MG63 (cell line): ENCODE data around the gene PSTPIP1. TPM values are rescaled to one million over a fixed set of nuclear protein-coding genes. Genes with fewer than 3 reads are reported as not detected.

Experiments used
- DNase-seq: peaks from one replicate; pipeline ENCODE4 v3.0.0-alpha.2; 2020
- H3K27me3 ChIP-seq: fragments of 250-450 bp; sonication (Bioruptor Pico); 2 replicates; pipeline ENCODE4 v1.5.1; 2020; ENCODE audit warnings: mild to moderate bottlenecking, moderate library complexity
- H3K36me3 ChIP-seq: fragments of 250-450 bp; sonication (Bioruptor Pico); 2 replicates; pipeline ENCODE4 v1.5.1; 2020; ENCODE audit warnings: mild to moderate bottlenecking, moderate library complexity
- H3K4me3 ChIP-seq: fragments of 250-450 bp; sonication (Bioruptor Pico); 2 replicates; pipeline ENCODE4 v1.5.1; 2020; ENCODE audit warnings: mild to moderate bottlenecking, moderate library complexity
- H3K9me3 ChIP-seq: fragments of 250-450 bp; sonication (Bioruptor Pico); 2 replicates; pipeline ENCODE4 v1.5.1; 2020; ENCODE audit warnings: mild to moderate bottlenecking, moderate library complexity
- total RNA-seq: library from RNA; depleted of rRNA; stranded (reverse); fragments of >200 nt; shearing (Covaris generic); gene quantifications from 2 replicates; pipeline ENCODE4 v1.2.3, GENCODE V29; 2014; ENCODE audit warnings: low replicate concordance

Gene PSTPIP1
- total RNA-seq, 1 experiment from 2014 or later = not detected

DNA sequence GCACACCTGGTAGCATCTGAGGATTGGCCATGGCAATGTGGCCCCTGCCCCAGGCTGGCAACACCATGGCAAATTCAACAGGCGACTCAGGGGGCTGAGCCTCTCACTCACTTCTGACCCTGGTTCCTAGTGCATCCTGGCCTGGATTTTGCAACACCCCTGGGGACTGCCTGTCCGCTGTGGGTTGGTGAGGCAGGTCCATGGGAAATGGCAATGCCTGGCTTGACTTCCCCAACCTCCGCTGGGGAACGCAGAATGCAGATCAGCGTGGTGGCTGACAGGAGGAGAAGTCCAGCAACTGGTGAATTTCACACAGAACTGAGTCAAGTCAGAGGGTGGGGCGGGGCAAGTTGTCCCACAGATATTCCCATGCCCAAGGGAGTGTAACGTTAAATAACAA is 3.9 kb upstream of the PSTPIP1 start:
- no peaks in the 10 kb centered on the region for H3K36me3 ChIP-seq
- no peaks in the 10 kb centered on the region for H3K27me3 ChIP-seq
- no peak overlapping the region for H3K4me3 ChIP-seq
- no peaks in the 10 kb centered on the region for H3K9me3 ChIP-seq
- DNase-seq = no peak

DNA sequence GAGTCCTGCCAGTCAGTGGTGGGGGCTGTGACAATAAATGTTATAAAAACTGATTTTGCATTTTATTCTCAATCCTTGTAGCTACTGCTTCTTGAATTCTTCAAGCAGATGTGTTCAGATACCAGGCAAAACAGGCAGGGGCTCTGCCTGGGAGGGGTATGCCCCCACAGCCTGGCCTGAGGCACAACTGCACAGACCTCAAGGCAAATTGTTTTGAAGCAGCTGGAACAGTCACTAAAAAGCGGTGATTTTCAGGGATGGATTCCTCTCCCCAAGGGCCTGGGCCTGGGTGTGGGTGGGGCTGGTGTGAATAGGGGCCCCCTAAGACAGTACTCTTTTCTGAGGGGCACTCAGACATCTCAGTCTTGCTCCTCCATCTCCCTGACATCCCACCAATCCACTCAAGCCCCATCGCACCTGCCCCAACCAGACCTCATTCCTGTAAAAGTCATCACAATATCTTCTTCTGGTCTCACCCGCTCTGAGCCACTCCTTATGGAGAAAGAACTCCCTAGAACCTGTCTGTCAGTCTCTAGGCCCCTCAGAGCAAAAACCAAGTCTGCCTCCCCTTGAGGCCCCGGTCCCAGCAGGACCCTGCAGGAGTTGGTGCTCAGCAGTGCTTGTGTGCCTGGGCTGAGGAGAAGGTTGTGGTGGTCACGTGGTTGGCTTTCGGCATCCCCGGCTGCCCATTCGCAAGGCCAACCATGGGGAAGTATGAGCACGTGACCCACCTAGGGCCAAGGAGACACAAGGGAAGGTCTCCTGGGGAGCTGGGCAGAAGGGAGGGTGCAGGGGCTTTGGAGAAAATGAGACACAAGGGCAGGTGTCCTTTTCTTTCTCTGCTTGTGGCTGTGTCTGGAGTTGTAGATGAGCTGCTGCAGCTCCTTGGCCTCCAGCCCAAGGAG is 2.9 kb upstream of the PSTPIP1 start:
- H3K36me3 ChIP-seq = no peaks in the 10 kb centered on the region
- no peaks in the 10 kb centered on the region for H3K9me3 ChIP-seq
- H3K4me3 ChIP-seq = no peak overlapping the region
- no peak for DNase-seq
- H3K27me3 ChIP-seq = no peaks in the 10 kb centered on the region

DNA sequence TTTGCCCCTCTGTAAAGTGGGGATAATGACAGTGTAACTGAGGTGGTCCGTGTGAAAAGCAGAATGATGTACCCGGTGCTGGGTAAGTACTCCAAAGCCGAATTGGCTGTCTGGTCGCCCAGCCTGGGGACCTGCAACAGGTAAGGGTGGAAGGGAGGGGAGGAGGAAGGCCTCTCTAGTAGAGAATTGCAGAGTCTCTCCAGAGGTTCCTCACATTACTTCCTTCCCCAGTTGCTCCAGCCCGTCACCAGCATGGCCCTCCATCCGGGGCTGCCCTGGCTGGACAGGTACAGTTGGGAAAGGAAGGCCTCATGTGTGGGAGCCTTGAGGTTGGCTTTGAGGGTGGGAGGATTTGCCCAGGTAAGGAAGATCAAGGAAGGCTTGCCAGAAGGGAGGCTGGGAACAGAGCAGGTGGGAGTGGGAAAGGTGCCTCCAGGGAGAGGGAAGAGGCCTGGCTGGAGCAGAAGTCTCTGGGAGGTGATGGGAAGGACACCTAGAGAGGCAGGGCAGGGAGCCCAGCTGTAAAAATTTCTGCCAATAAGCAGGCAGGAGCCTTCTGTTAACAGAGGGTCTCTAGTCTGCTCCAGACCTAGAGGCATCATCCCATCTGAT is 1.7 kb upstream of the PSTPIP1 start:
- no peak for DNase-seq
- Histone ChIP-seq H3K4me3 (no peak overlapping the region), H3K9me3 (no peaks in the 10 kb centered on the region), H3K27me3 (no peaks in the 10 kb centered on the region), H3K36me3 (no peaks in the 10 kb centered on the region)

DNA sequence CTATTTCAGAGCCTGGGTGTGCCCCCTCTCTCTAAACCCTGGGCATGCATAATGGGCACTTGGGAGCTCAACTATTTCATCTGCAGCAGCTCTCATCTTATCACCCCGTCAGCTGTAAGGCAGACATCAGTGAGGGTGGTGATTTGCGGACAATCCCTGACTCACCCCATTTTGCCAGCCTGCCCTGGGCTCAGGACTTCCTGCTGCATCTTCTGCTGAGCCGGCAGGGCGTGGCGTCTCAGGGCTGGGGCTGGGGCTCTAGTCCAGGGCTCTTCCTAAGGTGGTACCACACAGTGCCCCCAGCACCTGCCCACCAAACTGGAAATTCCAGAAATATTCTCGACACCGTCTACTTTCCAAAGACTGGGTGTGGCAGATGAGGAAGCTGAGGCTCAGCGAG is 925 bp upstream of the PSTPIP1 start:
- peak; percentile 51 for DNase-seq
- no peak overlapping the region for H3K4me3 ChIP-seq
- H3K9me3 ChIP-seq = no peaks in the 10 kb centered on the region
- no peaks in the 10 kb centered on the region for H3K27me3 ChIP-seq
- no peaks in the 10 kb centered on the region for H3K36me3 ChIP-seq

DNA sequence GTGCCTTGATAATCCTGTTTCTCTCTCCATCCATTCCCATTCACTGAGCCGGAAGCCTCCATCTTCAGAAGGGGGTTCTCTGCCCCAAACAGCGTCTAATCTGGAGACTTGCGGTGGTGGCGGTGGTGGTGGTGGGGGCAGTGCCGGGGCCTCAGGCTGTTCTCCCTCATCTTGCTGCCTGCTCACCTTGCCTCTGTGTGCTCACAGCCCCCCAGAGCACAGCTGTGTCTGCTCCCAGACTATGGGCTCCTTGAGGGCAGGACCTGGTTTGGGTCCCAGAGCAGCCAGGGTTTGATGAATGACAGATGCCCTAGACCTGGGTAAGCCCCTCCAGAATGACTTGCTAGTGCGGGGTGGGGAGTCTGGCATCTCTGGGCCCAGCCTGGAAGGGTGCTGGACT is 430 bp upstream of the PSTPIP1 start:
- H3K4me3 ChIP-seq = no peak overlapping the region

DNA sequence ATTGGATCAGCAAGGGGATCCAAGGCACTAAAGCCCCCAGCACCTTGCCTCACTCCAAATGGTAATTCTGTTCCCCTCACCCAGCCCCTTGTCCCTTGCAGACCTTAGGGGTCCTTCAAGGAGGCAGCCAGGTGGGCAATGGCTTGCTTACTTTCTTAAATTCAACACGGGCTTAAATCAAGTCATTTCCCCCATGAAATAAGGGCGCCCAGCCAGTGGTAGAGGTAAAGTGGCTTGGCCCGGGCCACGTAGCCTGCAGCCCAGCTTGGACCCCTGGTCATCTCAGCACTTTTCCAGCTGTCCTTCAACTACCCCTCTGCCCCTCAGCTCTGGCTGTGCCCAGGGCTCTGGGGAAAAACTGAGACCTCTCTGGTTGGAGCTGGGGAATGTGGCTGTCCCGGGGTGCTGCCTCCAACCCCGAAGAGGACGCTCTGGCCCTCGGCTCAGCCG is 1.2 kb downstream of the PSTPIP1 start:
- no peak for DNase-seq
- H3K9me3 ChIP-seq = no peaks in the 10 kb centered on the region

More for the DNA sequence above, 430 bp upstream of the PSTPIP1 start:
- H3K27me3 ChIP-seq = no peaks in the 10 kb centered on the region
- no peaks in the 10 kb centered on the region for H3K36me3 ChIP-seq
- no peaks in the 10 kb centered on the region for H3K9me3 ChIP-seq
- no peak for DNase-seq

DNA sequence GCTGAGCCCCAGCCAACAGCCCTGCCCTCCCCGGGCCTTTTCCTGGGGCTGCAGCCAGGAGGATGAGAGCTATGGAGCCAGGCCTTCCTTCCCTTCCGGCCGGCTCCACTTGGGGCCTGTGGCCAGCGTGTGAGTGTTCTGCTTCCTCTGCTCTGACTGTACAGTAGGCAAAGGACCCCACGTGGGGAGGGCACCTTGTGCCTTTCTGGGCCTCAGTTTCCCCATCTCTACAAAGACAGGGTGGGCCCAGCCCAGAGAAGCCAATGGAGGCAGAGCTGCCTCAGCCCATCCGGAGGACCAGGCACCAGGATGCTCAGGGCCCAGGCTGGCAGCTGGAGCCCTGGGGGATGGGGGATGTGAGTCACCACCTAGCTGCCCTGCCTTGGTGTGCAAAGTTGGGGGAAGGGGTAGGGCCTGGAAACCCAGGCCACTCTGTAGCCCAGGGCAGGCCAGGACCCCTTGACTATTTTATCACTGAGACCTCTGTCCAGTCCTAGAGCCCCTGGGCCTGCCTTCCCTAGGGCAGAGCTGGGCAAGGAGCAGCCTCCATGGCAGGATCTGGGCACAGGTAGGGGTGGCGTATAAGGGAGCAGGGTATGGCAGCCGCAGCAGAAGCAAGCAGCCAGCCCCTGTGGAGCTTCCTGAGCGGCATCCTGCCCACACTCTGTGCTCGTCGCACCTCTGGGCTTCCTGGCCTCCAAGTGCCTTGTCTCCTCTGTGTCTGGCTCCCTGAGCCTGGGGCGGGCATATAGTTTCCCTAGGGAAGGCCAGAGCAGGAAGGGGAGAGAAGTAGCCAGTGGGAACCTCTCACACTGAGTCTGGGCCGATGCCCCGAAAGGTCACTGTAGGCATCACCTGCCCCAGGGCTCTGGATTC is 1.8 kb downstream of the PSTPIP1 start:
- Histone ChIP-seq H3K4me3 (no peak overlapping the region), H3K9me3 (no peaks in the 10 kb centered on the region), H3K27me3 (no peaks in the 10 kb centered on the region), H3K36me3 (no peaks in the 10 kb centered on the region)
- peak; percentile 86 for DNase-seq

More for the DNA sequence above, 1.2 kb downstream of the PSTPIP1 start:
- H3K27me3 ChIP-seq = no peaks in the 10 kb centered on the region
- H3K36me3 ChIP-seq = no peaks in the 10 kb centered on the region
- no peak overlapping the region for H3K4me3 ChIP-seq

DNA sequence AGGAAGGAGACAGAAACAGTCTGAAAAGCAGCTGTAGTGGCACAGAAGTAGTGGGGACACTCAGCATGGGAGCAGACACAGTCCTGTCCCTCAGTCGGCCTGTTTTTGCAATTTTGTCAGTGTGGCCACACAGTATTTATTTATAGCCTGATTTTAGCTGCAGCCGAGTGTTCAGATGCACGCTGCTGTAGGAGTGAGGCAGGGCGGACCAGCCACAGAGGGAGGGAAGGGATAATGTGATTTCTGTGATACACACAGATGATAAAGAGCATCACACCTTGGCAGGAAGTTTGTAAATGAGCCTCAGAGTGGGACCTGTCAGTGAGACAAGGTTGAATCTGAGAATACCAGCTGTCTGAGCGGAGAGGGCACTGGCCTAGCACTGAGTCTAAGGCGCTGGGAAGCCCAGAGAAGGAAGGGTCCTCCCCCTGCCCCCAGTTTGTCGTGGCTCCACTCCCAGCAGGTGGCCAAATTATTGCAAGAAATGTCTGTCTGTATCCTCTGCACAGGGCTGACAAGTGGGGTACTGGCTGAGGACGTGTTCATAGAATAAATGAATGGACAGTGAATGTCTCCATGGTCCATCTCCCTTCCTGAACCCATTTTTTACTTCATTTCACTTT is 3.8 kb downstream of the PSTPIP1 start:
- no peaks in the 10 kb centered on the region for H3K36me3 ChIP-seq
- H3K4me3 ChIP-seq = no peak overlapping the region
- no peak for DNase-seq
- no peaks in the 10 kb centered on the region for H3K9me3 ChIP-seq
- H3K27me3 ChIP-seq = no peaks in the 10 kb centered on the region

DNA sequence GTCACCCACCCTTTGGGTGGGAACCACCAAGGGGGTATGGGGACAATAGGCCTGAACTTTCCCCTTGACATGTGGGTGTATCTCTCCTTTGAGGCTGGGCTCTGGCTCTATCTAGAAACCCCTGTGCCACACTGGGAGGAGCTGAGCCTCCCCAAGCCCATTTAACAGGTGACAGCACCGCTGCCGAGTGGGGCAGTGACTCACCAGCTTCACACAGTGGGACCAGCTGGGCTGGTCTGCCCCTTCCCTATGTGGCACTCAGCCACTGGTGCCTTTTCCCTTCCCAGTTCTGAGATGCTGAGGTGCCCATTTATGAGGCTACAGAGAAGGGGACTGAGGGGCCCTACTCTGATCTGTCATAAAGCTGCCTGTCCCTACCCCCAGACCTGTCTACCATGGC is 5.1 kb downstream of the PSTPIP1 start:
- no peak for DNase-seq
- H3K9me3 ChIP-seq = no peaks in the 10 kb centered on the region

DNA sequence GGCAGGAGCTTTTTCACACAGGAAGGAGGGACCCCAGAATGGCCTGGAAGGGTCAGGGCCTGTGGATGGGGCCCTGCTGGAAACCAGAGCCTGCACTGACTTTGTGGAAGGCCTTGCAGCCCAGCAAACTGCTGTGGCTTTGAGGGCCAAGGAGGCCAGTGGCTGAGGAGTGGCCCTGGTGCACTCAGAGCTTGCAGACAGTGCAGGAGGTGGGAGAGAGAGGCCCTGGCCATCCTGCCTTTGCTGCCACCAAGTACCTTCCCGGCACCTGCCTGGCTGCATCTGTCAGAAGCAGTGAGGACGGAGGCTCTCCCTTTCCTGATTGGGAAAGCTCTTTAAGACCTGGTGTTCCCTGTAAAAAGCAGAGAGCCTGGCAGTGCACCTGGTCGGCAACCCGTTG is 6.4 kb downstream of the PSTPIP1 start:
- DNase-seq = no peak
- H3K4me3 ChIP-seq = no peak overlapping the region
- H3K27me3 ChIP-seq = no peaks in the 10 kb centered on the region
- no peaks in the 10 kb centered on the region for H3K9me3 ChIP-seq
- no peaks in the 10 kb centered on the region for H3K36me3 ChIP-seq

More for the DNA sequence above, 5.1 kb downstream of the PSTPIP1 start:
- no peaks in the 10 kb centered on the region for H3K36me3 ChIP-seq
- no peaks in the 10 kb centered on the region for H3K27me3 ChIP-seq
- no peak overlapping the region for H3K4me3 ChIP-seq

DNA sequence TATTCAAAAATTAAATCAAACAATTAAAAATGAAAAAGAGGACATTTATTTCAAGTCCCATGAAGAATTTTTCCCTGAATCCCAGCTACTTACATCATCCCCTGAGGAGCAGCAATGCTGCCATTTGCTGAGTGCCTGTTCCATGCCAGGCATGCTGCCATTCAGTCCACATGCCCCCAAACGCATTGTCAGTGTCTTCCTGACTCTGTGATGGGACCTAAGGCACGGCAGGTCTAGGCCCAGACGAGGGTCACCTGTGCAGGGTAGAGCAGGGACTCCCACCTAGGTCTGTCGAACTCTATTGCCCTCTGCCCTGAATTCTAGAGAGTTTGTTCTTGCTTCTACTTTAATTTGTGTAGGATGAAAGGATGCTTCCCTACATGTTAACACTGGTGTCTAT is 7.0 kb downstream of the PSTPIP1 start:
- H3K27me3 ChIP-seq = no peaks in the 10 kb centered on the region
- H3K9me3 ChIP-seq = no peaks in the 10 kb centered on the region
- DNase-seq = no peak
- H3K4me3 ChIP-seq = no peak overlapping the region
- no peaks in the 10 kb centered on the region for H3K36me3 ChIP-seq

DNA sequence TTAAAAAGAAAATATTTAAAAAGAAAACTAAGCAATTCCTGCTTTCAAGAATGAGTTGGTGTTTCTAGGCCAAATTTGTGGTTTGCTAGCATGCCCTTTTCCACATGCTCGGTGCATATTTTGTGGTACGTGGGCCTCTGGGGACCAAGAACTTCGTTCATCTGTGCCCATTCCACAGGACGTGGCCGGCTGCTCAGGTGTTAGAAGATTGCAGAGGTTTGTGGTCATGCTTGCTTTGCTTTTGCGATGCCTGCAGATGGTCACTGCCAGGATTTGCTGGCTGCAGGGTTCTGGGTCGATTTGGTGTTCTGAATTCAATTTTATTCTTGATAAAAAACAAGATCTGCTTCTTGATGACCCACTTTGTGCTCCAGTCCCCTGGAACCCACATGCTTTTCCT is 7.5 kb downstream of the PSTPIP1 start:
- H3K9me3 ChIP-seq = no peaks in the 10 kb centered on the region
- DNase-seq = no peak
- H3K4me3 ChIP-seq = no peak overlapping the region
- no peaks in the 10 kb centered on the region for H3K27me3 ChIP-seq
- no peaks in the 10 kb centered on the region for H3K36me3 ChIP-seq

DNA sequence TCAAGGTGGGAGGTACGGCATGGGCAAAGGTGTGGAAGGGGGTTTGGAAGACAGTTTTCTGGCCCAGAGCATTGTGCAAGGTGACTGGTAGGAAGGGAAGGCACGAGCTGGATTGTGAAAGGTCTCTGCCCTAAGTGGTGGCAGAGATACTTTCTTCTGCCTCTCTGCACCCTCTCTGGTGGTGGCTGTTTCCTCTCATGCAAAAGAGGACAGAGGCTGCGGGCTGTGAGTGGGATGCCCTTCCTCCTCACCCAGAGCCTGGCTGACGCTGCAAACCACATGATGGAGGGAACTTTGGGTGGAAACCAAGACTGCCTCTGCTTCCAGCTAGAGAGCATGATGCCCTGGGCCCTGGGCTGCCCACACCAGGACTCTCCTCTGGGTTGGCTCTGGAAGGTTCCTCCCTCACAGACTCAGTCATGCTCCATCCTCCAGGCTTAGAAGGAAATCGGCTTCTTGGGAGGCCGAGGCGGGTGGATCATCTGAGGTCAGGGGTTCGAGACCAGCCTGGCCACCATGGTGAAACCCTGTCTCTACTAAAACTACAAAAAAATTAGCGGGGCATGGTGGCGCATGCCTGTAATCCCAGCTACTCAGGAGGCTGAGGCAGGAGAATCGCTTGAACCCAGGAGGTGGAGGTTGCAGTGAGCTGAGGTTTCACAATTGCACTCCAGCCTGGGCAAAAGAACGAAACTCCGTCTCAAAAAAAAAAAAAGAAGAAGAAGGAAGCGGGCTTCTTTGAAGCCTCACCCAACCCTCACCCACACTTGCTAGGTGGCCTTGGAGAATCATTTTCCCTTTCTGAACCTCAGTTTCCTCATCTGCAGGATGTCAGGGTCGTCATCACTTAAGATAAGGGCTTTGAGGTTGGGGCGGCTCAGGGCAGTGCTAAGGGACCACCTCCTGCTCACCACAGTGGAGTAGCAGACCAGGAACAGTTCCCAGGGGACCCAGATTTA is 8.3 kb downstream of the PSTPIP1 start:
- Histone ChIP-seq H3K36me3 (no peaks in the 10 kb centered on the region), H3K27me3 (no peaks in the 10 kb centered on the region), H3K4me3 (no peak overlapping the region), H3K9me3 (no peaks in the 10 kb centered on the region)
- DNase-seq = no peak

DNA sequence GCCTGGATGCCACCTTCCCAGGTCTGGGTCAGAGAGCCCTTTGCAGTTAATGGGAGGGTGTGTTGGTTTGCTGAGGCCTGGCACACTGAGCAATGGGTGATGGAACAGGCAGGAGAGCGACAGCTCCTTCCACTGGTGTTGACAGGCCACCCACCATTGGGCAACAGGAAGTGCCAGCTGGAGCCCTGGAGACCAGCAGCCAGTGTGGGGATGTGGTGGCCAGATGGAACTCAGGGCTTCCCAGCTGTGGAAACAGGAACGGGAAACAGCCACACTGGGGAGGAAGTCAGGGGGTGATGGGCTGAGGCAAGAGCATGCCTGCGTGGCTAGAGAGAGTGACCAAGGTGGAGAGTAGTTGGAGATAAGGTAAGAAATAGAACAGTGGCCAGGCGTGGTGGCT is 9.3 kb downstream of the PSTPIP1 start:
- Histone ChIP-seq H3K36me3 (no peaks in the 10 kb centered on the region), H3K27me3 (no peaks in the 10 kb centered on the region), H3K9me3 (no peaks in the 10 kb centered on the region), H3K4me3 (no peak overlapping the region)
- no peak for DNase-seq

DNA sequence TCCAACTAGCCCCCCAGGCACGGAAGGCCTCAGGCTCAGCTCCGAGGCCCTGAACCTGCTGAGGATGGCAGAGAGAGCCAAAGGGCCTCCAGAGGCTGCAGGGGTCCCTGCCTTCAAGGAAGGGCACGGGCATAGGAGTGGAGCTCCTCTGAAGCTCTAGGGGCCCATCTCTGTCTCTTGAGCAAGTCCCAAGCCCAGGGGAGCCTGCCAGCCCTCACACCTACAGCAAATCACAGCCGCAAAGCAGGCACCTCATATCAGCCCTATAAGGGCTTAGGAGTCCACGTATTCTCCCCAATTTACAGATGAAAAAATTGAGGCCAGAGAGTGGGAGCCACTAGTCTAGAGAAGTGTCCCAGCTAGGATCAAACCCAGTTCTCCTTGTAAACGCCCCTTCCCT is 14.2 kb downstream of the PSTPIP1 start:
- DNase-seq = no peak

More for the DNA sequence above, 14.2 kb downstream of the PSTPIP1 start:
- no peaks in the 10 kb centered on the region for H3K9me3 ChIP-seq
- H3K36me3 ChIP-seq = no peaks in the 10 kb centered on the region
- no peaks in the 10 kb centered on the region for H3K27me3 ChIP-seq
- H3K4me3 ChIP-seq = no peak overlapping the region
